GM12801 (cell line): Measurements from ENCODE around the gene RNF145.

Experiments
- CTCF ChIP-seq: IDR thresholded peaks from one replicate; pipeline ENCODE4 v1.5.1; 2011; ENCODE audit warnings: control low read depth; ENCODE audit not compliant: insufficient read length; ENCODE audit errors: extremely low read depth

RNF145 gene

GRCh38 chr5:159184858-159185381, 24.4 kb downstream of the RNF145 start:
- TF ChIP-seq CTCF = no peak

- no peak for TF ChIP-seq CTCF
Observed at GRCh38 chr5:159184236-159184635, 25.1 kb downstream of the RNF145 start.

- no peak for TF ChIP-seq CTCF
Observed at GRCh38 chr5:159183247-159183646, 26.1 kb downstream of the RNF145 start.

- no peak for TF ChIP-seq CTCF
Observed at GRCh38 chr5:159182691-159183090, 26.7 kb downstream of the RNF145 start.

- no peak for TF ChIP-seq CTCF
Observed at GRCh38 chr5:159181651-159182050, 27.7 kb downstream of the RNF145 start.

- TF ChIP-seq CTCF = no peak
Observed at GRCh38 chr5:159181152-159181551, 28.2 kb downstream of the RNF145 start.

- TF ChIP-seq CTCF = no peak
Observed at GRCh38 chr5:159179529-159180305, 29.6 kb downstream of the RNF145 start.
